ENCODE data around the gene PFKFB3.
"Not testable (repeated sequence)": the region's sequence is repeated elsewhere in the genome, so short reads cannot be mapped to it uniquely, and the experiment has no call there.

PFKFB3 gene

GRCh38 chr10:6275022-6275997 lies 72.6 kb downstream of the PFKFB3 start:
- DNase-seq: no peak

- no peak for DNase-seq
Observed at GRCh38 chr10:6276356-6276755, 73.6 kb downstream of the PFKFB3 start.

- no peak for DNase-seq
Observed at GRCh38 chr10:6278519-6279120, 75.9 kb downstream of the PFKFB3 start.

- no peak for DNase-seq
Observed at GRCh38 chr10:6279540-6280267, 77.0 kb downstream of the PFKFB3 start.

- no peak for DNase-seq
Observed at GRCh38 chr10:6280291-6280690, 77.6 kb downstream of the PFKFB3 start.

- DNase-seq: no peak
Observed at GRCh38 chr10:6282454-6282958, 79.8 kb downstream of the PFKFB3 start.

- DNase-seq: no peak
Observed at GRCh38 chr10:6283655-6284054, 80.9 kb downstream of the PFKFB3 start.

GRCh38 chr10:6290621-6291020 lies 87.9 kb downstream of the PFKFB3 start:
- DNase-seq: not testable (repeated sequence)

GRCh38 chr10:6292741-6293151 lies 90.0 kb downstream of the PFKFB3 start:
- DNase-seq: no peak

- not testable (repeated sequence) for DNase-seq
Observed at GRCh38 chr10:6296425-6296824, 93.7 kb downstream of the PFKFB3 start.

- DNase-seq: no peak
Observed at GRCh38 chr10:6296828-6297251, 94.1 kb downstream of the PFKFB3 start.

GRCh38 chr10:6297522-6297921 lies 94.8 kb downstream of the PFKFB3 start:
- no peak for DNase-seq

GRCh38 chr10:6297951-6298381 lies 95.2 kb downstream of the PFKFB3 start:
- DNase-seq: no peak

- DNase-seq: no peak
Observed at GRCh38 chr10:6298428-6298827, 95.7 kb downstream of the PFKFB3 start.

GRCh38 chr10:6299234-6299633 lies 96.5 kb downstream of the PFKFB3 start:
- no peak for DNase-seq

- DNase-seq: no peak
Observed at GRCh38 chr10:6299743-6300105, 97.0 kb downstream of the PFKFB3 start.

GRCh38 chr10:6300106-6300783 lies 97.5 kb downstream of the PFKFB3 start:
- no peak for DNase-seq

GRCh38 chr10:6300784-6301460 lies 98.2 kb downstream of the PFKFB3 start:
- no peak for DNase-seq

GRCh38 chr10:6301488-6302075 lies 98.8 kb downstream of the PFKFB3 start:
- no peak for DNase-seq

Measured in cortex of kidney (tissue), 1 donor.